ENCODE results near the gene MMP1.

DNA sequence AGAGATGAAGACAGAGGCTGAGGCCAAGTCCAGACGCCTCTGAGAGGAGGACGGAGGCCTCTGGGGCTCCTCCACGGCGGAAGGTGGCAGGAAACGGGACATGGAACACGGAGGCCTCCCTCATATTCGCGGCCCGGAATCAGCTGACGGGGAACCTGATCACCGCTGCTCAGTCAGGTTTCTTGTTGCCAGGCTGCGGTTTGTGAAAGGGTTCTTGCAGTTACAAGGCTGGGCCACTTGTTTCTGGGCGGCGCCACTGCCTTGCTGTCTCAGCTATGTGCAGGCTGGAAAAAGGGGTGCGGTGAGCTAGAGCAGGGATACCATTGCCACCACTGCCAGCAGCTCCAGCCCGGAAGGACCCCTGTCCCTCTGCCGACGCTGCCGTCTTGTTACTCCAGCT lies 10.0 kb upstream of the MMP1 start:
- TF ChIP-seq TAF1 (IDR thresholded peaks at IDR 0.05; ENCODE audit: borderline replicate concordance, insufficient read depth, low read length) (no peak), REST (IDR thresholded peaks at IDR 0.05; ENCODE audit: insufficient read depth in 1 of 2, low read depth in 2 of 2, low read length in 2 of 2) (no peak), POLR2AphosphoS5 (IDR thresholded peaks at IDR 0.05; ENCODE audit: low read depth, low read length) (no peak)
